Activated naive CD8-positive, alpha-beta T cell treated with anti-CD3 and anti-CD28 coated beads, Interleukin-2, amount 50 U/mL, for 24 hours (primary cell): ENCODE data around the gene DNM3.
A peak's percentile ranks its signal among the peaks of the same experiment; 100 is the strongest.

Experiments
- ATAC-seq: fragments of 150-1000 bp; cut with Tn5 transposase; one replicate; pipeline ENCODE4 v1.10.0; 2021
- DNase-seq: peaks from one replicate; pipeline ENCODE4 v3.0.0; 2021
- H3K27ac Mint-ChIP-seq: one replicate; pipeline ENCODE4 v1.8.0; 2021; ENCODE audit warnings: mild to moderate bottlenecking, mixed read lengths
- H3K27me3 Mint-ChIP-seq: one replicate; pipeline ENCODE4 v1.8.0; 2021; ENCODE audit warnings: mixed read lengths
- H3K36me3 Mint-ChIP-seq: one replicate; pipeline ENCODE4 v1.8.0; 2021; ENCODE audit warnings: low read depth, mixed read lengths
- H3K4me1 Mint-ChIP-seq: one replicate; pipeline ENCODE4 v1.8.0; 2021; ENCODE audit warnings: mixed read lengths
- H3K4me3 Mint-ChIP-seq: one replicate; pipeline ENCODE4 v1.8.0; 2021; ENCODE audit warnings: mild to moderate bottlenecking, moderate library complexity, mixed read lengths
- H3K9me3 Mint-ChIP-seq: one replicate; pipeline ENCODE4 v1.8.0; 2021; ENCODE audit warnings: mixed read lengths

The DNM3 gene

GRCh38 chr1:172390301-172390682, 549.0 kb downstream of the DNM3 start:
- peaks cover 44% of the 10 kb centered on the region for H3K4me1 Mint-ChIP-seq
- H3K4me3 Mint-ChIP-seq: no peak overlapping the region
- no peaks in the 10 kb centered on the region for H3K9me3 Mint-ChIP-seq
- peak overlapping the region; percentile 78 for H3K27ac Mint-ChIP-seq
- no peaks in the 10 kb centered on the region for H3K27me3 Mint-ChIP-seq
- ATAC-seq: no peak
- no peaks in the 10 kb centered on the region for H3K36me3 Mint-ChIP-seq
- DNase-seq: no peak

- ATAC-seq: no peak
- no peak overlapping the region for H3K4me3 Mint-ChIP-seq
Measured at GRCh38 chr1:172390683-172391551, 549.6 kb downstream of the DNM3 start.

DNA sequence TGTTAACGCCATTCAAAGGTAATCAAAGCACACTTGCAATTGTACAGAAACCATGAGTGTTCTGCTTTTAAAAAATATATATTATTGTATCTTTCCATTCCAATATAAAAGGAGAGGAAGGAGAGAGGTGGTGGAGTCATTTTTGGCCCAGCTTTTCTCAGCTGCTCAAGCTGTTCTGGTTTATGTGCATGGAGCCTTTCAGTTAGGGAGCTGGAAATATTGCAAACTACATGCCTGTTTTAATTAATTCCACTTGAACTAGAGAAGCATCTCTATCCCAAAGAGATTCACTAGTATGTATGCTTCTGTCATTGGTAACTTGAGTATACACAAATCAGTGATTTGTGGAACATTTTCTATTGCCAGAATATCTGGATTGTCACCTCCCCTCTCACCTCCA, 550.7 kb downstream of the DNM3 start:
- DNase-seq: no peak
- no peaks in the 10 kb centered on the region for H3K36me3 Mint-ChIP-seq
- H3K4me1 Mint-ChIP-seq: peaks cover 58% of the 10 kb centered on the region
- H3K4me3 Mint-ChIP-seq: no peak overlapping the region
- H3K9me3 Mint-ChIP-seq: no peaks in the 10 kb centered on the region
- no peak for ATAC-seq
- H3K27me3 Mint-ChIP-seq: no peaks in the 10 kb centered on the region
- no peak overlapping the region for H3K27ac Mint-ChIP-seq

More at GRCh38 chr1:172390683-172391551, 549.6 kb downstream of the DNM3 start:
- DNase-seq: no peak
- Mint-ChIP-seq H3K36me3 (no peaks in the 10 kb centered on the region), H3K4me1 (peaks cover 49% of the 10 kb centered on the region), H3K27ac (peak overlapping the region; percentile 78), H3K27me3 (no peaks in the 10 kb centered on the region), H3K9me3 (no peaks in the 10 kb centered on the region)

DNA sequence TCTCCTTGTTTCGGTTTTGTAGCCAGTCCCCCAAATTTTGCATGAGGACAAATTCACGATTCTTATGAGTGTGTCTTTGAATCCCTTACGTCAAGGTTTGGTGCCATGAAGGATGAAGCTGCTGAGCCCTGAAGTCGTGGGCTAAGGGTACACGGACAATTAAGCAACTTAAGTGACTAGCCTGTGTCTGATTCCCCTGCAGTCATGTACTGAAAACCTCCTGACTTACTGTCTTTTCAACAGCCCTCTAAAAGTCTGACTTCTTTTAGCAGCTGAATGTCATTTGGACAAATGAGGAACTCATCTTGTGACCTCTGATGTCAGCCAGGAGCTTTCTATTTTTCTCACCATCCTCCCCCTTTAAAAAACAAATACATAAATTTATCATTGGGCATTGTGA, 552.1 kb downstream of the DNM3 start:
- no peak for ATAC-seq
- peaks cover 72% of the 10 kb centered on the region for H3K4me1 Mint-ChIP-seq
- no peaks in the 10 kb centered on the region for H3K27me3 Mint-ChIP-seq

DNA sequence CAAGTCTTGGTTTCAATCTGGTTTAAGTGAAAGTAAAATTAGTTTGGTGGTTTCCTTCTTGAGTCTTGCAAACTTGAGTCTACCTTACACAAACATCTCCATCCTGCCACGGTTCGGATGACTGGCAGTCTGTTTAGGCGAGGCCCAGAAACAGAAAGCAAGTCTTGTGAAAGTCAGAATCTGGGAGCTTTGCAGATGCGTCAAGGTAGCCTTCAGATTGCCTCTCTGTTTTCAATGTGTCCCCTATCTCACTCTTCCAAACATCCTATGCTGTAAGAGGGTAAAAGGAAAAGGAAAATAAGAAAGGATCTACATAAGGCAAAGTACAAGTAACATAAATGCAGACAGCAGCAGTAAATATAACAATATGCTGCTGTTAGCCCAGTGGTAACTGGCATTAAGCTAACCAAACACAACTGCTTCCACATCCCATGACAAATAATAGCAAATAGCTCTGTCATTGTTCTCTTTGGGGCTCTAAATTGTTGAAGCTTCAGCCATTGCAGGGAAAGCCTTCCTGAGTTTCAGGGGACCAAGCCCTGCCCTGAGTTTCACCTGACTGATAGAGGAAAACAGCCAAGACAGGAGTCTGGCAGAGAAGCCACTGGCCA, 552.9 kb downstream of the DNM3 start:
- peak; percentile 50 for DNase-seq
- H3K27me3 Mint-ChIP-seq: no peaks in the 10 kb centered on the region
- peak overlapping the region; percentile 77 for H3K27ac Mint-ChIP-seq
- ATAC-seq: peak; percentile 95
- H3K4me1 Mint-ChIP-seq: peaks cover 81% of the 10 kb centered on the region
- no peaks in the 10 kb centered on the region for H3K9me3 Mint-ChIP-seq
- H3K4me3 Mint-ChIP-seq: peak overlapping the region; percentile 62
- no peaks in the 10 kb centered on the region for H3K36me3 Mint-ChIP-seq

More for the DNA sequence above, 552.1 kb downstream of the DNM3 start:
- Mint-ChIP-seq H3K27ac (peak overlapping the region; percentile 77), H3K9me3 (no peaks in the 10 kb centered on the region), H3K36me3 (no peaks in the 10 kb centered on the region), H3K4me3 (peak overlapping the region; percentile 62)
- DNase-seq: no peak

GRCh38 chr1:172394811-172395210, 553.5 kb downstream of the DNM3 start:
- Mint-ChIP-seq H3K36me3 (no peaks in the 10 kb centered on the region), H3K27ac (peak overlapping the region; percentile 77), H3K27me3 (no peaks in the 10 kb centered on the region), H3K4me3 (peak overlapping the region; percentile 62), H3K9me3 (no peaks in the 10 kb centered on the region), H3K4me1 (peaks cover 87% of the 10 kb centered on the region)
- DNase-seq (no peak), ATAC-seq (no peak)

DNA sequence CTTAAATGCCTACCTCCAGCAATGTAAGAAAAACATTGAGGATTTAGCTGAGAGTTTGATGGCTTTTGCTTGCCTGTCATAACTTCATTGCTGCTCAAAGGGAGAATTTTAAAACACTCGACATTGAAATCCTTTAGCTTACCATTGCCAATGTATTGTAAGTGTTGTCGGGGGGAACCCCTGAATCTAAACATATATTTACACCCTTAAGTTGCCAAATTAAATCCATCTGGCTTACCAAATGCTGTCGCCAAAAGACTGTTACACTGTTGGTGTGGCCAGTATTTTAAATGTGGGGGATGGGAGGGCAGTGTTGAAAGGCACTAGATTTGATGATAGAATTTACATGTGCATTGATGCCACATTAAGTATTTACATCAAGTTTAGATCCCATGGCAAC, 554.3 kb downstream of the DNM3 start:
- DNase-seq (no peak), ATAC-seq (no peak)
- Mint-ChIP-seq H3K9me3 (no peaks in the 10 kb centered on the region), H3K36me3 (no peaks in the 10 kb centered on the region), H3K27ac (no peak overlapping the region), H3K4me1 (peaks cover 90% of the 10 kb centered on the region), H3K4me3 (no peak overlapping the region), H3K27me3 (no peaks in the 10 kb centered on the region)

DNA sequence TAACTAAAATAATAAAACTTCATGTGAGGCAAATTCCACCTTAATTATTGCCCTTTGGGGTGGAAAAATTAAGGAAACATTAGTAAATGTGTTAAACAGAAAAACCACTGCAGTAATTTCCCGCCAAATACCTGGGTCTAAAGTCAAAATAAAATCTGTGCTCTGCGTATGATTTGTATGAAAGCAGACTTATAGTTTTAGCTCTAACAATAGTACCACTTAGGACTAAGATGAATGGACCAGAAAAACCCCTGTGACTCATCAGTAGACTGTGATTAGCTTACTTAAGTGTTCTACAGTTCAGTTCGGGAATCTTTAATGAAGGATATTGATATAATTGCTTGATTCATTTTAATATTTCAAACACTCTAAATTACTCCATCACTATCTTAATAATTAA, 555.9 kb downstream of the DNM3 start:
- Mint-ChIP-seq H3K27ac (no peak overlapping the region), H3K9me3 (no peaks in the 10 kb centered on the region), H3K4me1 (peaks cover 83% of the 10 kb centered on the region), H3K4me3 (no peak overlapping the region), H3K36me3 (no peaks in the 10 kb centered on the region), H3K27me3 (no peaks in the 10 kb centered on the region)
- ATAC-seq: peak; percentile 72
- no peak for DNase-seq

- H3K36me3 Mint-ChIP-seq: no peaks in the 10 kb centered on the region
Measured at GRCh38 chr1:172397633-172398032, 556.3 kb downstream of the DNM3 start.

GRCh38 chr1:172398193-172398592, 556.9 kb downstream of the DNM3 start:
- Mint-ChIP-seq H3K9me3 (no peaks in the 10 kb centered on the region), H3K27me3 (no peaks in the 10 kb centered on the region), H3K27ac (no peak overlapping the region), H3K36me3 (no peaks in the 10 kb centered on the region), H3K4me1 (peaks cover 78% of the 10 kb centered on the region), H3K4me3 (no peak overlapping the region)
- no peak for ATAC-seq
- no peak for DNase-seq

More at GRCh38 chr1:172397633-172398032, 556.3 kb downstream of the DNM3 start:
- no peak overlapping the region for H3K27ac Mint-ChIP-seq
- no peak for DNase-seq
- no peak for ATAC-seq
- no peaks in the 10 kb centered on the region for H3K9me3 Mint-ChIP-seq
- H3K4me3 Mint-ChIP-seq: no peak overlapping the region
- no peaks in the 10 kb centered on the region for H3K27me3 Mint-ChIP-seq
- peaks cover 81% of the 10 kb centered on the region for H3K4me1 Mint-ChIP-seq

DNA sequence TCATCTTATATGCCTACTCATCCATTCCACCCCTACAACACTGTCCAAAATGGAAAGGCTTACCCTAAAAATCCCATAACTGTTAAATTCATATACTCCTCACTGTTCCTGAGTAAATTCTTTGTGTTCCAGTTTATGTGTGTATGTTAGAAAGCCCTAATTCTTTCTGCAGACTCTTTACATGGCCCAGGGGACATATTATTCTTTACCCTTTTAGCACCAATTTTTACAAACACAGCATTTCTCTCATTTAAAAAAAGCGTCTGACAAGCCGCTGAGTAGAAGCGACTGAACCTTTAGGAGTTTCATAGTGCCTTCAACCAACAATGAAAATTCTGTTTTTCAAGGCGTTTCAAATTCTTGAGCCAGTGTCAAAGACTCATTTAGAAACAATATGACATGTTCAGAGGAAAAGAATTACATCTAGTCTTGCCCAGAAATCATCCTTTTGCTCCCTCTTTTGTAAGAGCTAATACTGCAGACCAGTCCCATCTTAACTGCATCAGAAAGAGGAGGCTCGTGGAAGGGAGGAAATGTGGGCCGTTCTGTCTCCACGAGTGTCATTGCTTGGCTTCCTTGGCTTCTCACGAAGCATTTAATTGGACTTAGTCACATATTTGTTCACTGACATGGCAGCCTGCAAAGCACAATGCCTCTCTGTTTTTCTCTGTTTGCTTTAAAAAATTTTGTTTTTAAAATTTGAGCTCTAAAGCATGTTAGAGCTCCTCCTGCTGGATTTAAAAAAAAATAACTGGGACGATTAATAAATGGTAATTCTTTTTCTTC, 557.9 kb downstream of the DNM3 start:
- ATAC-seq: no peak
- no peaks in the 10 kb centered on the region for H3K9me3 Mint-ChIP-seq
- no peaks in the 10 kb centered on the region for H3K36me3 Mint-ChIP-seq
- H3K4me3 Mint-ChIP-seq: peak overlapping the region; percentile 40
- H3K27ac Mint-ChIP-seq: peak overlapping the region; percentile 39
- no peak for DNase-seq
- no peaks in the 10 kb centered on the region for H3K27me3 Mint-ChIP-seq
- H3K4me1 Mint-ChIP-seq: peaks cover 73% of the 10 kb centered on the region

- Mint-ChIP-seq H3K4me3 (no peak overlapping the region), H3K36me3 (no peaks in the 10 kb centered on the region), H3K4me1 (peaks cover 64% of the 10 kb centered on the region), H3K27me3 (no peaks in the 10 kb centered on the region), H3K27ac (no peak overlapping the region), H3K9me3 (no peaks in the 10 kb centered on the region)
- no peak for ATAC-seq
- no peak for DNase-seq
Measured at GRCh38 chr1:172399756-172400721, 558.7 kb downstream of the DNM3 start.

GRCh38 chr1:172400722-172401105, 559.4 kb downstream of the DNM3 start:
- H3K4me1 Mint-ChIP-seq: peaks cover 58% of the 10 kb centered on the region
- no peaks in the 10 kb centered on the region for H3K27me3 Mint-ChIP-seq
- H3K27ac Mint-ChIP-seq: no peak overlapping the region
- ATAC-seq (no peak), DNase-seq (no peak)
- H3K9me3 Mint-ChIP-seq: no peaks in the 10 kb centered on the region
- H3K4me3 Mint-ChIP-seq: no peak overlapping the region
- no peaks in the 10 kb centered on the region for H3K36me3 Mint-ChIP-seq

- H3K9me3 Mint-ChIP-seq: no peaks in the 10 kb centered on the region
- H3K36me3 Mint-ChIP-seq: no peaks in the 10 kb centered on the region
- H3K27ac Mint-ChIP-seq: no peak overlapping the region
- no peaks in the 10 kb centered on the region for H3K27me3 Mint-ChIP-seq
- H3K4me1 Mint-ChIP-seq: peaks cover 51% of the 10 kb centered on the region
- DNase-seq (no peak), ATAC-seq (no peak)
- no peak overlapping the region for H3K4me3 Mint-ChIP-seq
Measured at GRCh38 chr1:172401477-172401876, 560.2 kb downstream of the DNM3 start.
